ENCODE measurements around the gene TTC39C.
"Not testable (repeated sequence)": the region's sequence is repeated elsewhere in the genome, so short reads cannot be mapped to it uniquely, and the experiment has no call there.

The TTC39C gene

DNA sequence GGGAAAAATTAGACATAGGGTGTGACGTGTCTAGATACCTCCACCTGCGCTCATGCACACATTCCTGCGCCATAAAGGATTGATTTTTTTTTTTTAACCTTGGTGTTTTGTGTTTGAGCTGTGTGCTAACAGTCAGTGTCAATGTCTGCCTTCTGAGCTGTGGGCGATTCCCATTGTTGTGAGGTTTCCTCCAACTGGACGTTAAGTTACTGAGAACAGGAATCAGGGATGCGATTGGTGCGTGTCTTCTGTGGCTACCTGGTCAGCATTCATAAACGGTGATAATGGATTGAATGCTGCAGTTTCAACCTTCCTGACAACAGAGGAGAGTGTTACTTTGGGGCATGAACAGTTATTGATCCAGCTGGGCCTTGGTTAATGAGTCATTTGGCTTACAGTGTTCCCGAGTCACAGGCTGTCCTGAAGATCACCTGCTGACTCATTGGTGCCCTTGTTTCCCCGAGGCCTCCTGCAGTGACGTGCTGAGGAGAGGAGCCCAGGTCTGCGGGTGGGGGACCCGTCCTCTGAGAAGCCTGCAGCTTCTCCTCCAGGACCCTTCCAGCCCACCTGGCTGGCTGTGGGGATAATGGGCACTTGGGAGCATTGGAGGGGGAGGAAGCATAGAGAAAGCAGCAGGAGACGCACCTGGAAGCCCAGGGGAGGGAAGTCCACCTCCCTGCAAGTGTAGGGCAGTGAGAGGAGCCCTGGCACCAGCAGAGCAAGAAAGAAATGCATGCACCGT is 98.5 kb downstream of the TTC39C start:
- DNase-seq = no peak
- in situ Hi-C loops (cut with MboI; ENCODE audit: low pct_unique_long_range_greater_than_20kb, low sequenced_read_pairs) = no loop called here

DNA sequence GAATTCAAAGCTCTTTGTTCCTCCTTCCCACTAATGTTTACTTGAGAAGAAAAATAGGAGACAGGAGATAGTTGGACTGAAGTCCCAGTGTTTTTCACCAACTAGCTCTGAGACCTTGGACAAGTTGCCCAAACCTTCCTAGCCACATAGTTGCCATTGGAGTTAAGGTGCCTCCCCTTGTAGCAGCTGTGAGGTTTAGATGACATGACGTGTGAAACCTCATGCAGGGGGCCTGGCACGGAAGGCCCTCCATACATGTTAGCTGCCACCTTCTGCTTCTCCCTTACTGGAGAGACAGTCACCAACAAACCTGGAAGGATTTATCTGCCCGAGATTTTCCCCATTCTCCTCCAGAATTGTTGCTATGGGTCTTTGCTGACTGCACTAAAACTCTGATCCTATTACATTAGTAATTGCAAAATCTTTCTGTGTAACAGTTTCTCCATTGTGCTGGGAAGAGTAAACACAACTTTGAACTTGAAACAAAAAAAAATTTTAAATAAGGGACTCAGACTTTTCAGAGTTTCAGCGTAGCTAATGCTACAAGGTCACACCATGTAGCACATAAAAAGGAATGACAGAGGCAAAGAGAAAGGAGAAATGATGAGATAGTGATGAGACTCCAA is 100.5 kb downstream of the TTC39C start:
- in situ Hi-C loops (cut with MboI; ENCODE audit: low pct_unique_long_range_greater_than_20kb, low sequenced_read_pairs) = no loop called here
- no peak for DNase-seq

DNA sequence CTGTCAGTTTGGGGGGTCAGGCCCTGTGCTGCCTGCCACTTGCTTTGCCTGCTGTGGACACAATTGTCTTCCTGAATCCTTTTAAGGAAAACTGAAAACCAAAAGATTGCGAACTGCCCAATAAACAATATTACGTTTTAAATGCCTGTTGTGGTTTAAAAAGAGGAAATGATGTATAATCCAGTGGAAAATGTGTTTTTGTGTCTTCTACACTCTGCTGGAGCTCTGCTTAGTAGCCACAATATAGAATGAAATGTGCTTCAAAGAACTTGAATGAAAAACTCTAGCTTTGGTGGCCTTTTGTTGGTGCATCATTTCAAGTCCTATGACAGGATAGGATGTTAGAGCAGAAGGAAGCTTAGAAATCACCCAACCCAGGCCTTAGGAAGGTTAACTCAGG is 101.1 kb downstream of the TTC39C start:
- DNase-seq = peak; percentile 57
- in situ Hi-C loops (cut with MboI; ENCODE audit: low pct_unique_long_range_greater_than_20kb, low sequenced_read_pairs) = no loop called here

DNA sequence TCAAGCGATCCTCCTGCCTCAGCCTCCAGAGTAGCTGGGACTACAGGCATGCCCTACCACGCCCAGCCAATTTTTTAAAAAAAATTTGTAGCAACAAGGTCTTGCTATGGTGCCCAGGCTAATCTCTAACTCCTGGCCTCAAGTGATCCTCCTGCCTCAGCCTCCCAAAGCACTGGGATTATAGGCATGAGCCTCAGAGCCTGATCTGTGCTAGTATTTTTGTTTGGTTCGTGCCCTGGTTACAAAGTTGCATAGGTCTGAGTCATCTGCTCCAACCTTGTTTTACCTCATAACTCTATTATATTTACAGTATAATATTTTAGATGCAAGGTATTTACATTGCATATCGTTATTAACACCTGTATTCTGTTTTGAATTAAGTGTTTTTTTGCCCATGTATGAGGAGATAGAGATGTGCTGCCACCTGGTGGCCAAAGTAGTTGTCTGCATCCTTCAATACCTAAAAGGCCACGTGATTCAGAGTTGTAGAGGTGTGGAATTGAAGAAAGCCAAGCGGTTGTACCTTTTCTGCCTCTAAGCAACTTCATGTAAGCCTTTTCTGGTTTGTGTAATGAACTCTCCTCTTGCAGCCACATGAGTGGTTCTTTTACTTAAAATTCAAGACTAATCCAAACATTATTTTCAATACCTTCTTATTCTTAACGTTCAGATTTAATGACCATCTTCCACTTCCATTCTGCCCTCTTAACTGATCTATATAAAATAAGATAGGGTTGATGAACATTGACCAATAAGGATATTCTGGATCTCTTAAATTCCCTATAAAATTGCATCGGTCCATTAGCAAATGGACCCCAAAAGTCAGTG is 104.4 kb downstream of the TTC39C start:
- in situ Hi-C loops (cut with MboI; ENCODE audit: low pct_unique_long_range_greater_than_20kb, low sequenced_read_pairs) = no loop called here
- DNase-seq = peak; percentile 85

DNA sequence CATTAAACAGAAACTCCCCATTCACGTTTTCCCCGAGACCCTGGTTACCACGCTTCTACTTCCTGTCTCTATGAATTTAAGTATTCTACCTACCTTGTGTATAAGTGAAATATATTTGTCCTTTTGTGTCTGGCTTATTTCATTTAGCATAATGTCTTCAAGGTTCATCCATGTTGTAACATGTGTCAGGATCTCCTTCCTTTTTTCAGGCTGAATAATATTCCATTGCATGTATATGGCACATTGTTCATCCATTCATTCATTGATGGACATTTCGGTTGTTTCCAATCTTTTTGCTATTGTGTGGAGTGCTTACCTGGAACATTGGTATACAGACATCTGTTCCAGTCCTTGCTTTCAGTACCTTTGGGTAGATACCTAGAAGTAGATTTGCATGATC is 106.1 kb downstream of the TTC39C start:
- no peak for DNase-seq
- in situ Hi-C loops (cut with MboI; ENCODE audit: low pct_unique_long_range_greater_than_20kb, low sequenced_read_pairs) = no loop called here

DNA sequence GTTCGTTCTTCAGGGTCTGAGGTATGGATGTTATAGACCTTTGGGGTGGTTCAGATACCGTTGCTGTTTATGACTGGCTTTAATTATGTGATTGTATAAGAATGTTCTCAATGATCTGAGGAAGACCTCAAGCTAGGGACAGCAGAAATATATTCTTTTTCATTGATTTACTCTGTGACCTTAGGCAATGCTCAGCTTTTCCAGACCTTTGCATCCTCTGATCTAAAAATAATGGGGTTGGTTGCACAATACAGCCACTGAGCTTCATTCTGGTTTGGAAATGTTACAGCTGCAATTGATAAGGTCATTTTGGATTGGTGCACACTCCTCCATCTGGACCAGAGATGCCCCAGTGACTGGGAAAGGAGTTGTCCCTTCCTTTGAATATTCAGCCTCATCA is 107.1 kb downstream of the TTC39C start:
- no peak for DNase-seq
- in situ Hi-C loops (cut with MboI; ENCODE audit: low pct_unique_long_range_greater_than_20kb, low sequenced_read_pairs) = no loop called here

DNA sequence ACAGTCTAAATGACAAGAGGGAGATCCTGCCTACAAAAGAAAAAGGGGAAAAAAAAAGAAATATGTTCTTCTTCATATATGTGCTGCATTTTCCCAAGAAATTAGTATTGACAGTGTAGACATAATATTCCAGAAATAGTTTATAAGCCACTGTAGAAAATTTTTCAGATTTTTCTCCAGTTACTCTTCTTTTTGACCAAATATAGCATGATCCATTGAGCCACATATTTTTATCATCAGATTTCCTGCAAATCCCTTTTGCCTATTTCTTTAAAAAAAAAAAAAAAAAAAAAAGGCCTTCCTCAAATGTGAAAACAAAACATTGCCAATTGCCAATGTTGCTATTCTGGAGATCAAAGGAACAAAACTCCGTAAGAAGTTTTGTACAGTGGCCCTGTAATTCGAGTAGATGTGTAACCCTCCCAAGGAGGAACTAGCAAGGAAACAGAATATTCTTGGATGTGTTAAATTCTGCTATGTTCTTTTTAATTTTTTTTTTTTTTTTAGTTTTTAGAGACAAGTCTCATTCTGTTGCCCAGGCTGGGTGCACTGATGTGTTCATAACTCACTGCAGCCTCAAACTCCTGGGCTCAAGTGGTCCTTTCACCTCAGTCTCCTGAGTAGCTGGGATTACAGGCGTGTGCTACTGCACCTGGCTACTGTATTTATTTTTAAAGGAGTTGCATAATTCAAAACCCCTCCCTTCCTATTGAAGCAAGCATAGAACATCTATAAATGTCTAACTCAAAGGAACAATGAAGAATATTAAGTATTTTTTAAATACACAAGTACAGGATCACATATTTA is 111.8 kb downstream of the TTC39C start:
- in situ Hi-C loops (cut with MboI; ENCODE audit: low pct_unique_long_range_greater_than_20kb, low sequenced_read_pairs) = no loop called here
- no peak for DNase-seq

DNA sequence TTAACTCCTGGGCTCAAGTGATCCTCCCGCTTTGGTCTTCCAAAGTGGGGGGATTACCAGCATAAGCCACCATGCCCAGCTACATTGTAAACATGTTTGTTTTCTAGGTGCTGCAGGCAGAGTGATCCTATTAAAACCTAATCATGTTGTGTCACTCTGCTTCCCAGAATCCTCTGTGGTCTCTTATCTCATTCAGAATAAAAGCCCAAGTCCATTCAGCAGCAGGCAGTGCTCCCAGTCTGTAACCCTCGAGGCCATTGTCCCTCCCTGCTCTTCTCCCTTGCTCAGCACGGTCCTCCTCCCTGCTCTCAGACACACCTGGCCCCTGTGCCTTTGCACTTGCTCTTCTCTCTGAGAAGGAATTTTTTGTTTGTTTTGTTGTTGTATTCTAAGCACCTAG is 113.2 kb downstream of the TTC39C start:
- in situ Hi-C loops (cut with MboI; ENCODE audit: low pct_unique_long_range_greater_than_20kb, low sequenced_read_pairs) = no loop called here
- no peak for DNase-seq

DNA sequence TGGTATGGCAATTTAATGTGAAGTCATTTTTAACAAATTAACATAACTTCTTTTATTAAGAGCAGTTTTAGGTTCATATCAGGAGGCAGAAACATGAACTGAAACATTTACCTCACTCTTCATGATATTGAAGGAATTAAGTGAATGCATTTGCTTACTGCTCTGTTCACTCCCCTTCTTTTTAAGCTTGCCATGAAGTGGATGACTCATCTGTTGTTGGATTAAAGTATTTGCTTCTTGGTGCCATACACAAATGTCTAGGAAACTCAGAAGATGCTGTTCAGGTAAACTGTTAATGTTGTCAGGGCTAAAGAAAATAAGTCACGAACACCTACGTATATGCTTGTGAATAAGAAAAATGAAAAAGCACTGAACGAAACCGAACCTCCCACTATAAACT is 114.1 kb downstream of the TTC39C start:
- in situ Hi-C loops (cut with MboI; ENCODE audit: low pct_unique_long_range_greater_than_20kb, low sequenced_read_pairs) = no loop called here
- no peak for DNase-seq

DNA sequence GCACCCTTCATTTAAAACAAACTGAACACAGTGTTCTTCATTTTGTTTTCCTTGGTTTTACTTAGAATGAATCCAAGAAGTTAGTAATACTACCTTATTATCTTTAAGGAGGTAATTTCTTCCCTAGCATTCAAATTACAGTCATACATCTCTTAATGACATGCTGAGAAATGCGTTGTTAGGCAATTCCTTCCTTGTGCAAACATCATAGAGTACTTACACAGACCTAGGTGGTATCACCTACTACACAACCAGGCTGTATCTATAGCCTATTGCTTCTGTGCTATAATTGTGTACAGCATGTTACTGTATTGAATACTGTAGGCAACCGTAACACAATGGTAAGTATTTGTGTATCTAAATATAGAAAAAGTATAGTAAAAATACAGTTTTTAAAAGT is 115.9 kb downstream of the TTC39C start:
- in situ Hi-C loops (cut with MboI; ENCODE audit: low pct_unique_long_range_greater_than_20kb, low sequenced_read_pairs) = no loop called here
- DNase-seq = no peak

DNA sequence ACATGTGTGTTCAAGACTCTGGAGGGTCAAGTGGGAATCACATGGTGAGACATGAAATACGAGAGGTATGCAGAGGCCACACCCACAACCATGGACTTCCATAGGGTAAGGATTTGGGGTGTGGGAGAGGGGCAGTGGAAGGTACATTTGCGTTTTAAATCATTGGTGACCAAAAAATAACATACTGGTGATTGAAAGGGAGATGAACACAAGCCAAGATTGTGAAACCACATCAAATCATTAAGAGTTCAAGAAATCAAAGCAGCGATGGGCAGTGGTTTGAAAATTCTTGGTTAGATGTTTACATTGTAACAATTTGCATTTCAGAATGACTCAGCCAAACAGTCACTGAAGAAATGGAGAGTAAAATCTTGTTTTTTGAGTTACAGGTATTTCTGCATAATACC is 122.4 kb downstream of the TTC39C start:
- in situ Hi-C loops (cut with MboI; ENCODE audit: low pct_unique_long_range_greater_than_20kb, low sequenced_read_pairs) = no loop called here
- no peak for DNase-seq

DNA sequence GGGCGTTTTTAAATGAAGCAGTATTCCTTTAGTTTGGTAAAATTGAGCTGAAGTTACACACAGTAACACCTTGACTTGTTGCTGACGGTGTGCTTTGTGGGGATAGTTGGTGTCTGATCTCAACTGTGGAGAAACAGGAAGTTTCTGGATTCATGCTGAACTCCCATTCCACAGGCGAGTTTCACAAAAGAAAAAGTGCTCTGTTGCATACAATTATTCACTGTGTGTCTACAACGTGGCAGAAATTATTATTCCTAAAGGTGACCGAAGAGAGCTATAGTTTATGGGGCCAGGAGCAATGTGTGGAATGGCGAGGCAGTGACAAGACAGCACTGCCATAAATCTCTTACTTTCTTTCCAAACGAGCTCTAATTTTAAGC is 123.8 kb downstream of the TTC39C start:
- peak; percentile 12 for DNase-seq
- in situ Hi-C loops (cut with MboI; ENCODE audit: low pct_unique_long_range_greater_than_20kb, low sequenced_read_pairs) = no loop called here

DNA sequence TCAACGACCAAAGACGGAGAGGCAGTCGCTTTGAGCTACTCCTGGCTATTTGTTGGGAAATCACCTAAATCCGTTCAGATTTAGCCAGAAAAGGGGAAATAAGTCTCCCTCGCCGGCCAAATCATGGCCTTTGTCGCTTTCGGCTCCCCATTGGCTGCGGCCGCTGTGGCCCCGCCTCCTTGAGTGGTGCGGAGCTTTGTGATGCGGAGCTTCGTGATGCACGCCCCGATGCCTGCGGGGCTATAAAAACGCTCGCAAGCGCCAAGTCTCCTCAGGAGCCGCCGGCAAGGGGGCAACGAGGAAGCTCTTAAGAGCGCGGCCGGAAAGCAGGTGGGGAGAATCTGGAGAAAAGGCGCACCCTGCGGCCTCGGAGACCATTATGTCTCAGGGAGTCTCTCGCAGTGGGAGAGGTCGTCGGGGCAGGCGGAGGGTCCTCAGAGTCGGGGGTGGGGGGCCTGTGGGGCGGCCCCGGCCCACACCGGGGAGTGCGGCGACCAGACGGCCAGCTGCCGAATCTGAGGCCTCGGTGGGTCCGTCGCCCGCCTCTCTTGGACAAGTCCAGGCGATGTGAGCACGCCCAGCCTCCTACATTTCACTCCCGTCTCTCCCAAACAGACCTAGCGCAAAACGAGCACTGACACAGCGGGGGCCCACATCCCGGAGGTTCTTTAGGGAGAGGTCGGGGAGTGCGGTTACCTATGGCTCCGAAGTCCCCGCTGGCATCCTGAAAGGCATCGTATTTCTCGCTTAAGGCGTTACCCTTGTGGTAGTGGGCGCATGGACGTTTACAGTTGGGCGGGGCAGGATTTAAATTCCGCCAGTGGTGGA is 124.4 kb downstream of the TTC39C start, which contains the start of gene CABYR:
CABYR (plus strand) TSS at position 274 of the 828 bp plus-strand sequence. CDS start 4,053 bp downstream, outside the sequence.
- in situ Hi-C loops (cut with MboI; ENCODE audit: low pct_unique_long_range_greater_than_20kb, low sequenced_read_pairs) = no loop called here
- DNase-seq = peak; percentile 33

DNA sequence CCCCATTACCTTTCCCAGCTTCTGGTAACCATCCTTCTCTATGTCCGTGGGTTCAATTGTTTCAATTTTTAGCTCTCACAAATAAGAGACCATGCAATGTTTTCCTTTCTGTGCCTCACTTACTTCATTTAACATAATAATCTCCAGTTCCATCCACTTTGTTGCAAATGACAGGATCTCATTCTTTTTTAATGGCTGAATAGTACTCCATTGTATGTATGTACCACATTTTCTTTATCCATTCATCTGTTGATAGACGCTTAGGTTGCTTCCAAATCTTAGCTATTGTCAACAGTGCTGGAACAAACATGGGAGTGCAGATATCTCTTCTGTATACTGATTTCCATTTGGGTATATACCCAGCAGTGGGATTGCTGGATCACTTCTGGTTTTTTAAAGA is 126.1 kb downstream of the TTC39C start:
- DNase-seq = no peak
- in situ Hi-C loops (cut with MboI; ENCODE audit: low pct_unique_long_range_greater_than_20kb, low sequenced_read_pairs) = no loop called here

DNA sequence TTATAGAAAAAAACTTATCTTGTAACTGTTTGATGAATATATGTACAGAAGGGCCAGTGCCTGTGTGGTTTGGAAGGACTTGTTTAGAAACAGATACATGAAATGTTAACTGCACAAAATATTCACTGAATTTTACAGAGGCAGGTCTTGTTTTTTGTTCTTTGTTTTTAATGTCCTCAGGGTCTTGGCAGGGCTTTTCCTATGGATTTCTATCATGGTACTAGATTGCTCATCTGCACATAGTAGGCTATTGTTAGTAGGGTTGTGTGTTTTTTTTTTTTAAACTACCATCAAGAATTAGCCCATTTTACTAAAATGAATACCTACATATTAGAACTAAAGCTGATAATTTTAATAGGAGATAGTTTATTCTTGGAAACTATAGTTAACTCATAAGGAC is 127.8 kb downstream of the TTC39C start:
- in situ Hi-C loops (cut with MboI; ENCODE audit: low pct_unique_long_range_greater_than_20kb, low sequenced_read_pairs) = no loop called here
- no peak for DNase-seq

DNA sequence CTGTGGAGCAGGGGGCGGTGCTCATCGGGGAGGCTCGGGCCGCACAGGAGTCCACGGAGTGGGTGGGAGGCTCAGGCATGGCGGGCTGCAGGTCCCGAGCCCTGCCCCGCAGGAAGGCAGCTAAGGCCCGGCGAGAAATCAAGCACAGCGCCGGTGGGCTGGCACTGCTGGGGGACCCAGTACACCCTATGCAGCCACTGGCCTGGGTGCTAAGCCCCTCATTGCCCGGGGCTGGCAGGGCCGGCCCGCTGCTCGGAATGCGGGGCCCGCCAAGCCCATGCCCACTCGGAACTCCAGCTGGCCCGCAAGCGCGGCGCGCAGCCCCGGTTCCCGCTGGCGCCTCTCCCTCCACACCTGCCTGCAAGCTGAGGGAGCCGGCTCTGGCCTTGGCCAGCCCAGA is 135.0 kb downstream of the TTC39C start:
- DNase-seq; in situ Hi-C loops (cut with MboI; ENCODE audit: low pct_unique_long_range_greater_than_20kb, low sequenced_read_pairs): not testable (repeated sequence)

DNA sequence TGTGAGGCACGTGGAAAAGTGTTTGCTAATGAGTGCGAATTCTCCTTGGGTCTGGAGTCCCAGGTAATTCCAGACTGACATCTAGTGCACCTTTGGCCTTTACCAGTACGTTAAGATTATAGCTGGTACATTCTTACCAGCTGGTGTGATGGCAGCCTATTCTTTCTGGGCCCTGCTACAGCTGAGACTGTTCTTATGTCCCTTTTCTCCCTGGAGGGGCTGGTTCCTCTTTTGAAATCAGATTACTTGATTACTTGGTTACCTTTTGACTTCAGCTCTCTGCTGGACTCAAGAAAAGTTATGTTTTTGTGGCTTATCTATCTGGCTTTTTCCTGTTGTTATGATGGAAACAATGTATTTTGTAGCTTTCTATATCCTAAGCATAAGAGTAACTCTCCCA is 138.8 kb downstream of the TTC39C start:
- no peak for DNase-seq
- in situ Hi-C loops (cut with MboI; ENCODE audit: low pct_unique_long_range_greater_than_20kb, low sequenced_read_pairs) = no loop called here

DNA sequence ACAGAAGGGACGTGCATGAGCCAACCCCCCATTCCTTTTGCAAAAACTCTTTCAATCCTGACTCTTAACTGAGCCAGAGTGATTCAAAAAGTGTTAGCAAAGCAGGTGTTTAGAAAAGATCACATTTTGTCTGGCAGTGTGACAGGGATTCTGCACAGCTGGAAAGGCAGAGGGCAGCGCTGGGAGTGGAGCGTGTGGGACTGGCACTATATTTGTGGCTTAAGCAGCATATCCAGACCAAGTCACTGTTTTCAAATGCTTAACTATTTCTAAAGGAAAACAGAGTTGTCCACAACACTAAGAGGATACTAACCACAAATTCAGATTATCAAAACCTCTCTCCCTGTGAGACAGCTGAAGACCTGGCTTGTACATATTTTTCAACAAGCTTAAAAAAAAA is 143.3 kb downstream of the TTC39C start:
- DNase-seq = no peak
- in situ Hi-C loops (cut with MboI; ENCODE audit: low pct_unique_long_range_greater_than_20kb, low sequenced_read_pairs) = no loop called here

DNA sequence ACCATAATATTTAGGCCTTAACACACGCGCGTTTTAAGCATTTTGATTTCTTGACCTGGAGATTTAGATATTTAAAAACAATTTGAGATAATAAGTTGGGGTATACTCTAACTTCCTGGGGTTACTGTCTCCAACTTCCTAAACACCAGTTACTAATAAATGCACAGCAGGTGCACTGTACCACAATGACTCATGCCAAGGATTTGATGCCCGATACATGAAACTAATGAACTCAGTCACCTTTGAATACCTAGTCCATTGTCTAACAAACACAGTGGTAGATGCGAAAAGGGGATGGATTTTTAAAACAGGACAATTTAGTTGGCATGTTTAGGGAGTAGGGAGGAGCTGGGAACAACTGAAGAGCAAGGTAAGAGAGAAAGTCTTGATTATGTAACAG is 145.5 kb downstream of the TTC39C start:
- in situ Hi-C loops (cut with MboI; ENCODE audit: low pct_unique_long_range_greater_than_20kb, low sequenced_read_pairs) = no loop called here
- DNase-seq = no peak
